ENCODE data around the gene TMEM242.

The TMEM242 gene

DNA sequence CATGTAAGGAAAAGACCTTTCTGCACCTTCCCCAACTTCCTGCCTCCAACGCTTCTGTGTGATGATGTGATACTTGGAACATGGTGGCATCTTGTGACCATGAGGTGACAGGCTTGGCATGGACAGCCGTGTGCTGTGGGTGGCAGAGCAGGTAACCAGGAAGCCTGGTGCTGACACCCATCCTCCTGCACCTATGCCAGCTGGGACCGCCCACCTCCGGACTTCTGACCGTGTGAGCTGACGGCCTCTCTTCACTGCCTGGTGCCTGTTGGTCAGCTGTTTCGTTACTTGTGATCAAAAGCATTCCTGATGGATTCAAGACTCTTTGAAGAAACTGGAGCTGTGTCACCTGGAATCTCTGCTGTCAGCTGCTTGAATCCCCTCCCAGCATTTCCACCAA lies 70.3 kb downstream of the TMEM242 start:
- DNase-seq (ENCODE audit: low spot score) = no peak
- FAIRE-seq = no peak

DNA sequence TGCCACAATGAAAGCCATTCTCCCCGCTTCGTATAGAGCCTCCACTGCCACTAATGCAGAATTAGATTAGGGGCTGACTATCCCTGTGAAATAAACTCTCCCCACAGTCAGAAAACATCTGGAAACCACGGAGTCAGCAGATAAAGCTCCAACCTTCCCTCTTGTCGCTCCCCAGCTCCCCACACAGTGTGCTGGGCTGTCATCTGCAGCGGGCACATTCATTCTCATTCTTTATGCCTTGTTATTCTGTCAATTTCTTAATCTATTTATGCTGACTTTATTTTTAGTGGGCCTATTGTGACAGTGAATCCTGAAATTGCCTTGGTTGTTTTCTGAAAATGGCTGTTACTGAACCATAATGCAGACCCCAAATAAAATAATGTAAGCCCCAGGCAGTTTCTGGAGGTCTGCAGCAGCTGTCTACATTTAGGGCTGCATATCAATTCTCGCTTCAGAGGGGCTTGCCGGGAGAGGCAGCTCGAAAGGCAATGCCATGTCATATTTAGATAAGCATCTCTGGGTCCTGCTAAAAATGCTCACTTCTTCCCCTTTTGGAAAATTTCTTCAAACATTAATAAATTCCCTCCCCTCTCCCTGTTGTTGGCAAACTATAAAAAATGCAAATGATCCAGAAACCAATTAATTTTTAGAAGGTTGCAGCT lies 71.6 kb downstream of the TMEM242 start:
- DNase-seq (ENCODE audit: low spot score) (no peak), FAIRE-seq (no peak)

DNA sequence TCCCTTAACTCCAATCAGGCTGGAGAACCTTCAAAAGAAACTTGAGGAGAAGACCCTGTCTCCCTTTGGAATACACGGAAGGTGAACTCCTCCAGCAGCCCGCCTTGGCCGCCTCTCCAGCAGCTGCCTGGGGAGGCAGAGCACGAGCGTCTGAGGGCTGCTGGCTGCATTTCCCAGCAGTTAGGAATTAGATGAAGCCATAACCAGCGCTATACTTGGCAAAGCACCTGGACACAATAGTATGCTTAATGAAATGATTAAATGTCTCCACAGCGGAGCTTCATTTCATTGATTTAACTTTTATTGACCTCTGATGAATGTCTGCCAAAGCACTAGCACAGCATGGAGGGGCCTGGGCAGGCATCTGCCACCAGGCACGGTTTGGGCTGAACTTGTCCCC lies 73.5 kb downstream of the TMEM242 start:
- FAIRE-seq (no peak), DNase-seq (ENCODE audit: low spot score) (no peak)

DNA sequence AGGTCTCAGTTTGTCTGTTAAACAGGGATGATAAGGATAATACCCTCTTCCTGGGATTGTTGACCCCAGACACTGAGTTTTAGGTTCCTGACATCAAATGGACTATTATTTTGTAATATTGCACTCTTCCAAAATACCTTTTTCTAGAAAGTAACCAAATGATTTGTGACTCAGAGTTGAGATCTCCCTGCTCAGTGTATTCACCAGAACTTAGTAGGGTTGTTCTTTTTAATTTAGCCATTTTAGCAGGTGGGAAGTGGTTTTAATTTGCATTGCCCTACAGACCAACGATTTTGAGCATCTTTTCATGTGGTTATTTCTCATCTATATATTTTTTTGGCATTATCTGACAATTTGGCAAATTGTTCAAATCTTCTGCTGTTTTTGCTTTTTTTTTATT lies 75.1 kb downstream of the TMEM242 start:
- DNase-seq (ENCODE audit: low spot score) (no peak), FAIRE-seq (no peak)

DNA sequence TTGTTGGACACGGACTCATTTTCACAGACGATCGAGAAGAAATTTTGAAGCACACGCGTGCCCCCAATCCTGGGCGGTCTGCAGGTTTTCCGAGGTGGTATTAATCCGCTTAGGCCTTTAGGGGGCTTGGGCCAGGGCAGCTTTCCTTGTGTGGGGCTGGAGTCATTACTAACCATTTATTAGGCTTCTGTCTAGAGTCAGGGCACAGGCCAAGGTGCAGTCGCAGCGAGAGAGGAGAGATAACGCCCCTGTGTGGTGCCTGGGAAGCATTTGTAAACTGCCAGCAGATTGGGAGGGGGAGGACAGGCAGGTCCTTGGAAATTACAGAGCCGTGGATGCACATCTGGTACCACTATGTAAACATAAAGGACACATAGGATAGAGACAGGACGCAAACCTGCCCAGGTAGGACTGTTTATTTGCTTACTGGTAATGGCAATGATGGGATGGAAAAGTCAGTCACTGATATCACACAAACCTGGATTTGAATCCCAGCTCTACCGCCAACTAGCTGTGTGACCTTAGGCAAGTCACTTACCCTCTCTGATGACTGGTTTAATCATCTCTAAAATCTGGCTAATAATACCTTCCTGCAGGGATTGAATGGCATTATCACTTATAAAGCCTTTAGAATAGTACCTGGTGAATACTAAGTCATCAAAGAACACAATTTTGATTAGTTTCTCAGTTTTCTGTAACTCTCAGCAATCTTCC lies 76.4 kb downstream of the TMEM242 start:
- FAIRE-seq (no peak), DNase-seq (ENCODE audit: low spot score) (no peak)

DNA sequence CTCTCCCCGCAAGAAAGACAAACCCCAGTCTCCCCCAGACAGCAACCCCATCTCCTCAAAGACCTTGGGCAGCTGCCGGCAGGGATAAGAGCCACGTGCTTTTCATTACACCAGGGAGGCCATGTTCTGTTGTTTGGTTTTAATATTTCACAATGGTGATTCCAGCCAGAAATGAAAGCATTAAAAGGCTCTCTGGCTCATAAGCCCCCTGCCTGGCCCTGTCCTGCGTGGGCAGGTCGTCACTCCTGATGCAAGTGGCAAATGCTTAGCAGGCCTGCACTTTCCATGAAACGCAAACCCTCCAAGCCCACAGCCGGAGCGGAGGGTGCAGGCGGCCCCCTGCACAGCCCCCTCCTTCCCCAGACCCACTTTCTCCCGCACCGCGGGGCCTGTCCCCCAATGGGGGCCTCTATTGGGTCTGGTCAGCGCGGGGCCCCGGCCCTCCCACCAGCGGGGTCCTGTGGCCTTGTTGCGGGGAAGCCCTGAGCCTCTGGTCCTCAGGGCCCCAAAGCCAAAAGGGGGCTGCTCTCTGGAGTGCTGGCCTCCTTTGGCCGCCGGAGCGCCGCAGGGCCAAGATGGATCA lies 77.2 kb downstream of the TMEM242 start:
- DNase-seq (ENCODE audit: low spot score) = no peak
- no peak for FAIRE-seq

DNA sequence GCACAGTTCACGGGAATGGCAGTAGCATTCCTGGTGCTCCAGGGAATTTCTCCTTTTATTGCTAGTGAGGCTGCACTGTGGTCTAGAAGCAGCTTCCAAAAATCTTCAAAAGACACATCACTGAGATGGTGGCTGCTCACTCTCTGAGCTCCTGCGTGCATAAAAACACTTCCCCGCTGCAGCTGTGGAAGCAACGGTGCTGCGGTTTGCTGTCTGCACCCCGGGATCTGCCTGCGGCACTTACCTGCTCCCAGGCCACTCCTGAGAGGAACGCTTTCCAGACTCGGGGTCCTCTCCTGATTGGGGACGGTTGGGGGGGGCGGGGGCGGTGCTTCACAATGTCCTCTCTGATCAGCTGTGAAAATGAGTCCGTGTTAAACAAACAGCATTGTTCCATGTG lies 77.9 kb downstream of the TMEM242 start:
- DNase-seq (ENCODE audit: low spot score) (no peak), FAIRE-seq (no peak)

DNA sequence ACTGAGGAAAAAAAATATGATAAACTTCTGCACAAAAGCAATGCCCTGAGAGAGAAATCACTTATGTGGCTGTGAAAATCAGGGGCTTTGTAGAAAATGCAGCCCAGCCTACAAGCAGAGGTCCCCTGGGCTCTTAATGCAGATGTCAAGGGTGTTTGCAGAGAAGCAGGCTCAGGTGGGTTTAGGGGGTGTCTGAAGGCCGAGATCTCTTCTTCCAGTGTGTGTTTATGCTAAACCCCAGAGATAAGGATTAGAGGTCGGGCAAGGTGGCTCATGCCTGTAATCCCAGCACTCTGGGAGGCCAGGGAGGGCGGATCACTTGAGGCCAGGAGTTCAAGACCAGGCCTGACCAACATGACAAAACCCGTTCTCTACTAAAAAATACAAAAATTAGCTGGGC lies 78.5 kb downstream of the TMEM242 start:
- DNase-seq (ENCODE audit: low spot score) (no peak), FAIRE-seq (no peak)

DNA sequence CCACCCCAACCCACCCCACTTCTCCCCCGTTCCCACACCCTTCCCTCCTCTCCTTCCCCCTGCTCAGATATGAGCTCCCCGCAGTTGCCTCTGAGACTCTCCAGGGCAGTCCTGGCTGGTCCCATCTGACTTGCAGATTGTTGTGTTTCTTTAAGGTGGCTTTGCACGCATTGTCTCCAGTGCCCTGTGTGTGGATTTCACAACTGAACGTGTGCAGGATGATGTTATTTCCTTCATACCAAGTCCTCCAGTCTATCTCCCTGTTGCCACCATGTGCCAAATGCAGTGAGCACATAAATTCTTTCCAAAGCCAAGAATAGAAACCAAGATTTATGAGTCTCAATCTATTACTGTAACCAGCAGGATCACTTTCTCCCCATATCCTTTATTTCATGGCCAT lies 79.1 kb downstream of the TMEM242 start:
- no peak for DNase-seq (ENCODE audit: low spot score)

DNA sequence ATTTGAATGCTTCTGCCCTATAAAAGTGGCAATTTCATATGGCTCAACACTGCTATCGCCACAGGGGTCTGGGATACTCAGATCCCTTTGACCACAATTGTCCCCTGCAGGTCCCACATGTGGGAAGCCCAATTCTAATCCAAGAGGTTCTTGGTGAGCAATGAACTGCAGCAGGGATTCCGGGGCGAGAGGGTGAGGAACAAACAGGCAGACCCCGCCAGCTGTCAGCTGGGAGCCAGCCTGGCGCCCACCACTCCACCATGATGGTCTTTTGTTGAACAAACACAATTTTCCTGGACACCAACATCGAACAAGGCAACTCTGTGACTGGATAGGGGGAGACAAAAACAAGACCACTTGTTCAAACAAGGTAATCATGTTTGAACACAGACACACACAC lies 80.5 kb downstream of the TMEM242 start:
- no peak for FAIRE-seq
- DNase-seq (ENCODE audit: low spot score) = no peak

More for the DNA sequence above, 79.1 kb downstream of the TMEM242 start:
- no peak for FAIRE-seq

DNA sequence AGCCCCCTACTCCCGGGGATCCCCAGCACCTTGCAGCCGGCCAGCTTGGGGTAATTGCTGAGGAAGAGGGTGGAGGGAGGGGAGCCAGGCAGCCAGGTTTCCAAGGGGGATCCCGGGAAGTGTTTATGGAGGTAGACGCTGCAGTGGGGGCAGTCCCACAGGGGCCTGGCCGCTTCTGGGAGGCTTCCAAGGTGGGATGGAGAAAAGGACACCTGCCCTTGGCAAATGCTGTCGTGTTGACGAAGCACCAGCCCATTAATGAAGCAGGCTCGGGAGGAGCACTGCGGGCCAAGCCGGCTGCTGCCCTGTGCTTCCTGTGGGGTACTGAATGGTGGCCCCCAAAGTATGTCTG lies 82.4 kb downstream of the TMEM242 start:
- FAIRE-seq = no peak
- DNase-seq (ENCODE audit: low spot score) = no peak

DNA sequence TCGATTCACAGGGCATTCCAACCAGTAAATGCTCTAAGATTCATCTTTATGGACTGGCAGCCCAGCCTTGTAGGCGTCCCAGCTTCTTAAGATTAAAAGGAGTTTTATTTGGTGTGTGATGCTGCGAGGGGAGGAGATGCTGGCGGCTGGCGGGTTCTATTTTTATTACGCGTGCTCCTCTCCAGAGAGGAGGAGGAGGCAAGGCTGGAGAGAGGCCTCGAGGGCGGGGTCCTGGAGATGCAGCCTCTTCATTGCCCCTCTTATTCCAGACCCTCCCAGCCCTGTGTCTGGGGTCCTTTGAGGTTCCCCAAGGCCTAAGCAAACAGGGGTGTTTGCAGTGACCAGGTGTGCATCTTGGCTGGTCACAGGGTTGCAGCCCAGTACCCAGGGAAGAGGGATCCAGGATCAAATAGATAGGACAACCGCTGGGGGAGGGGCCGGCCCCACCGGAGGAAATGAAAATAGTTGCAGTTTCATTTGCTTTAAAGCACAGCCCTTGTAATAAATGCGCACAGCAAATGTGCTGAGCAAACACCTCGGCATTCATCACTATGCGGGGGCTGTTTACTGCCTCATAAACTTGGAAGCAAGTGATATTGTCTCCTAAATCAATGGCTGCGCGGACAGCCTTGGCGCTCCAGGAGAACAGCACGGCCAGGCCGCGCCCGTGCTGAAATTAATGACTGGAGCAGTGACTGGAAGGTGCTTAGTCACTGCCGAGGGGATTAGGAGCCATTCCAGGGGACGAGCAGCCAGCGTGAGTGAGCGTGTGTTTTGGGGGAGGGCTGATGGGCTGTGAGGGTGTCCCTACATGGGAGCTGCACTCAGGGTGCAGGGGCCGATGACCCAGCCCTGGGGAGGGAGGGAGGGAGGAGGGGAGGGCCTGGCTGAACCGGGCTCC lies 83.0 kb downstream of the TMEM242 start:
- peak; percentile 68 for DNase-seq (ENCODE audit: low spot score)
- peak; percentile 72 for FAIRE-seq

DNA sequence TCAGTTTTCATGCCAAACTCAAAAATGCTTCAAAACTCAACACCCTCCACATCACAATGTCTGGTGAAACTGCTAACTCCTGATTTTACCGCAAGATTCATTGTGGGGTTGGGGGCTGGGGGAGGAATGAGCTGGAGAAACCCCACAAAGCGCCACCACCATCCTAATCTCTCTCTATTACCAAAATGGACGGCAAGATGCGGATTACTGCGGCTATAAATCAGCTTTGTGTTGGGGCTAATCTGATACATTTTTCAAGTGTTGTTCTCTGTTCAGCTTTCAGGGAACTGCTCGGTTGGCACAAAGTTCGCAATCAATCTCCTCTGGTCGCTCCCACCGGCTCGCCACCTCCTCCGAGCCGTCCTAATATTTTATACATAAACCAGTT lies 83.7 kb downstream of the TMEM242 start:
- DNase-seq (ENCODE audit: low spot score) (no peak), FAIRE-seq (no peak)

All from urothelium cell line (cell line).